HG03571 (cell line): ENCODE measurements around the gene FGF14.
"Not testable (repeated sequence)": the region's sequence is repeated elsewhere in the genome, so short reads cannot be mapped to it uniquely, and the experiment has no call there.

ENCODE experiments used
- ATAC-seq: cut with Tn5 transposase; IDR thresholded peaks from one replicate; pipeline ENCODE4 v1.9.1; 2021; ENCODE audit not compliant: unreplicated experiment

The FGF14 gene

DNA sequence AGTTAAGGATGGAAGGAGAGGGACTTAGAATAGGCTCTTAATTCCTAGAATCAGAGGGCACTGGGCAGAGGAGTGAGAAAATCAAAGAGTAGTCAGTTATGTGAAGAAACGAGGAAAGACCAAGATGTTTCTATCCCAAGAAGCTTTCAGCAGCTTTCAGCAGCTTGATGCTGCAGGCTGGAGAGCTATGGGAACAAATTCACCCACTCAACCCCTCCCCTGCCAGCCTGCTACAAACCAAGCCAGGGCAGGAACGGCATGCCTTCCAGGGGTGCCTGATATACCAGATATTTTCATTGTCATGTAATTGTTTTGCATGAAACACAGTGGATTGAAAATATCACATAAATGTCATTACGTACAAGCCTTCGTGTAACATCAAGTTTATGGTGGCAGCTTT lies 262.2 kb downstream of the FGF14 start:
- no peak for ATAC-seq

DNA sequence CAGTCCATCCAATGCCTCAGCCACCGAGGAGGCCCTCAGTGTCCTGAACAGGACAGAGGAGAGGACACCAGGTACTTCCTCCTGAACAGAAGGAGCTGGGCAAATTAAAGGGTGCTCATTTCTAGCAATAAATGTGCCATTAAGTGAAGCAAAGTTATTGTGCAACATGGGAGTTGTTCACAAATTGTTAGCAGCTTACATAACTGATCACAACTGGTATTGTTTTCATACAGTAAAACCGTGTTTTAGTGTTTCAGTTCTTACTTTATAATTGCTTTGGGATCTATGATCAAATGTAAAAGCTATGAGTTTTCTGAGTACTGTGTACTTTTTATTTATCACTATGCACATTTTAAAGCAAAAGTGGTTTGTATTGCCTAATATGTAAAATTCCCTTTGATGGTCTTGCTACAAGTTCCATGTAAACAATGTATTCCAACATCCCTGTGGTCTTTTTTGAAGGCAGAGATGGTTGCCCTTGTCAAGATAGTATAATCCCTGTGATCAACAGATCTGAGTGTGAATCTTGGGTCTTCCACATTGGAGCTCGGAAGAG lies 263.1 kb downstream of the FGF14 start:
- no peak for ATAC-seq

DNA sequence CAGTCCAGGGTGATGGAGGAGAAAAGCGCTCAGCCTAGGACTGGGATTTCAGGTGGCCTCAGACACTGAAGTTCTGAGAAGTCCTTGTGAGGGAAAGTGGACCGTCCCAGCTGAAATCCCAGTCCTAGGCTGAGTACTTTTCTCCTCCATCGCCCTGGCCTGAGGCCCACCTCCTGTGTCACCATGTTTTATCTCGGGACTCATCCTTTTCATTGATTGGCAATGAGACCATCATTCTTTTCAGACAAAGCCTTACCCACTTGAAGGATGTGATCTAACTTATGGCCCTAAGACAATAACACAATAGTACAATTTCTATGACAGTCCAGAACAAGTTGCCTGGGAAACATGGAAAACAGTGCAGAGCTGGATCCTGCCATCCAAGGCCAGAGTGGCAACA lies 263.9 kb downstream of the FGF14 start:
- ATAC-seq: not testable (repeated sequence)

DNA sequence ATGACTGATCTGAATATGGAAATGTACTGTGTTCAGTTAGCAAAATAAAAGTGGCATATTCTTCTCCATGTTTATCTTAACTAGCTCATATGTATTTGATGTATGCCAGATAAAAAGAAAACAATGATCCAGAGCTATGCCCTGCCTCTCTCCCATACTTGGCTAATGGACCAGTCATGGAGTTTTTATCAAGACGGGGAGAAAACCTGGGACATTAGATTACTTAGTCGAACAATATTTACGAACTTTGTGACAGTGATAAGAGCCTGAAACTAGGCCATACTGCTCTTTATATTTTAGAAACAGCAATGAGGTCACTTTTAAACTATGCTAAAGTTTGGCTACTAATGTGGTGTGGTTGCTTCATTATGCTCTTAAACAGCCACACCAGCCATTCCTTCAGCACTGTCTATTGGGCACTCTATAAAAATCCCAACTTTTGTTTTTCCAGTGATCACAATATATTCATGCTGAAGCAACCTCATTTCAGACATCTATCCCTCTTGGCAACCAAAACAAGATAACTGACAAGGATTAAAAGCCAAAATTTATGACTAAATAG lies 265.0 kb downstream of the FGF14 start:
- ATAC-seq: no peak

GRCh38 chr13:102132777-102133295 lies 269.0 kb downstream of the FGF14 start:
- ATAC-seq: no peak

- ATAC-seq: no peak
Observed at GRCh38 chr13:102131246-102131645, 270.6 kb downstream of the FGF14 start.

GRCh38 chr13:102128216-102128810 lies 273.5 kb downstream of the FGF14 start:
- no peak for ATAC-seq

DNA sequence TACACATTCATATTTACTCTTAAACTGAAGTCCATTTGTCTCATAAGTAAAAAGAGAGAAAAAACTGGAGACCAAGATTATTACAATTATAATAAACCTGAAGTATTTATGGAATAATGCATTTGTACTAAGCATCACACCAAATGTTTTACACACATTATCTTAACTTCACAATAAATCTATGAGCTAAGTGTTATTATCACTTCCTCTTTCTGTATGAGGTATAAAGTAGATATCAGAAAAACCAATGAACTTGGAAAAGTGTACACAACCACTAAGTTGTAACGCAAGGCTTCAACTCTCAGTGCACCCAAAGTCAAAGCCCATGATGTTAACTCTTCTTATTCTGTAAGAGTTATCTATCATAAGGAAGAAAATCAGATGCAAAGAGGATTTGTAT lies 274.7 kb downstream of the FGF14 start:
- ATAC-seq: no peak

- no peak for ATAC-seq
Observed at GRCh38 chr13:102122147-102122546, 279.7 kb downstream of the FGF14 start.

DNA sequence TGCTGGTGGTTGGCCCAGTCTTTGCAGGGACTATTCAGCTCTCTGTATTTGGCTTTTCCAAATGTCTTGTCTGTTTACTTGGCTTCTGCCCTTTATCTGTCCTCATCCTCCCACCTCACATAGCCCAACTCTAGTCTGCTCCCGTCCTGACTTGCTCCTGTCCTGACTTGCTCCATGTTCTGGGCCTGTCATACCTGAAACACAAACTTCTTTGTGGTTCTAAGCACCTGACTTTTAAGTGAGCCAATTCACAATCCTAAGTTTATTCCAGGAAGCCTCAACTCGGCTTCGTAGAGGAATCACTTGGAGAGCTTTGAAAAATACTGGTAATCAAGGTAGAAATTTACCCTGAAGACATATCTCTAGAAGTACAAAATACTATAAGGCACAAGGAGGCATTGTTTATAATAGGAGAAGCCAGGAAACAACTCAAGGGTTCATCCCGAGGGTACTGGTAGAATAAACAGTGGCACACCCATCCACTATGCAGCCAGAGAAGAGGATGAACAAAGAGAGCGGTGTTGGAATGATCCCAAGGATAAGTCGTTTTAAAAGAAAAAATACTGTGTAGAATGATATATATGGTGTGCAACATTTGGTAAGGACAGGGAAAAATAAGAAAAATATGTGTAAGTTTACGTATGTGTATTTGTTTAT lies 284.5 kb downstream of the FGF14 start:
- no peak for ATAC-seq

GRCh38 chr13:102103469-102103868 lies 298.4 kb downstream of the FGF14 start:
- no peak for ATAC-seq

DNA sequence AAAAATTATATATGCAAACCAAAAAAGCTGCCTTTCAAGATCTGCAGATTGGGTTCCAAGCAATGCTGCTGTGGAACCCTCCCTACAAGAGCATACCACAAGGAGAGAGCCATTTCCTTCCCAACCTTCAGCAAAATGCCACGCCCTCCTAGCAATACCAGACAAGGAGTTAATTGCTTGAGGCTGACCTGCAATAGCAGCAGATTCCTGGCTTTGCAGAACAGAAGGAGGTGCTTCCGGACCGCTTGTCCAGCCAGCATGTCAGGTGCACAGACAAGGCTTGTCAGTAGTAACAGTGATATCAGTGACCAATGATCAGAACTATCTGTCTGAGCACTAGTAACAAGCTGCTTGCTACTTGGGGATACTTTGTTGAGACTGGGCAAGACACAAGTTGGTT lies 301.6 kb downstream of the FGF14 start:
- no peak for ATAC-seq

GRCh38 chr13:102097708-102098107 lies 304.1 kb downstream of the FGF14 start:
- ATAC-seq: no peak

GRCh38 chr13:102093288-102093687 lies 308.6 kb downstream of the FGF14 start:
- ATAC-seq: not testable (repeated sequence)

DNA sequence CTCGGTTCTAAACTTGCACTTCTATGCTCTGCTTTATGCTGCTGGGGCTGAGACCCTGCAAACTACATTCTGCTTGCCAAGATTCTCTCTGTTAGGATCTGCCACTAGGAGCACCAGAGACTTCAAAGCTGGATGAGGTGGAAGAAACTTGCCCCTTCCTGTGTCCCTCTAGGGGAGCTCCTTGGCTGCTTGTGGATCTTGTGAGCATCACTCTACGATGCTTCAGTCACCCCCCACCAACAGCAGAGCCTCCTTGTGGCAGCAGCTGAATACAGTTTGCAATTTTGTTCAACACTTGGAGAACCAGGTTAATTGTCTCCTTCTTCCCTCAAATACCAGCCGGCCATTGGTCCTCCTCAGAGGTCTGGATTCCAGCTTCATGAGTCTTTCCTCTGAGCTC lies 310.6 kb downstream of the FGF14 start:
- ATAC-seq: no peak

GRCh38 chr13:102090532-102090931 lies 311.3 kb downstream of the FGF14 start:
- no peak for ATAC-seq

GRCh38 chr13:102089722-102090121 lies 312.1 kb downstream of the FGF14 start:
- no peak for ATAC-seq

GRCh38 chr13:102089177-102089576 lies 312.7 kb downstream of the FGF14 start:
- ATAC-seq: no peak

- ATAC-seq: no peak
Observed at GRCh38 chr13:102073251-102073650, 328.6 kb downstream of the FGF14 start.

- ATAC-seq: no peak
Observed at GRCh38 chr13:102071711-102072110, 330.1 kb downstream of the FGF14 start.

DNA sequence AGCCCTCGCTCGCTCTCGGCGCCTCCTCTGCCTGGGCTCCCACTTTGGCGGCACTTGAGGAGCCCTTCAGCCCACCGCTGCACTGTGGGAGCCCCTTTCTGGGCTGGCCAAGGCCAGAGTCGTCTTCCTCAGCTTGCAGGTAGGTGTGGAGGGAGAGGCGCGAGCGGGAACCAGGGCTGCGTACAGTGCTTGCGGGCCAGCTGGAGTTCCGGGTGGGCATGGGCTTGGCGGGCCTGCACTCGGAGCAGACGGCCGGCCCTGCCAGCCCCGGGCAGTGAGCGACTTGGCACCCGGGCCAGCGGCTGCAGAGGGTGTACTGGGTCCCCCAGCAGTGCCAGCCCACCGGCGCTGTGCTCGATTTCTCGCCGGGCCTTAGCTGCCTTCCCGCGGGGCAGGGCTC lies 333.5 kb downstream of the FGF14 start:
- not testable (repeated sequence) for ATAC-seq
